ENCODE measurements around the gene FHIT.

The FHIT gene

GRCh38 chr3:60631509-60631908 lies 619.7 kb downstream of the FHIT start:
- TF ChIP-seq CTCF (IDR thresholded peaks at IDR 0.05; ENCODE audit: low read depth, low read length, missing control alignments), result no peak
- no peak for DNase-seq (ENCODE audit: low read depth)
- no peak overlapping the region for H3K4me3 ChIP-seq (ENCODE audit: low read depth, low read length)

GRCh38 chr3:60630953-60631352 lies 620.3 kb downstream of the FHIT start:
- no peak for DNase-seq (ENCODE audit: low read depth)
- no peak overlapping the region for H3K4me3 ChIP-seq (ENCODE audit: low read depth, low read length)
- TF ChIP-seq CTCF (IDR thresholded peaks at IDR 0.05; ENCODE audit: low read depth, low read length, missing control alignments), result no peak

DNA sequence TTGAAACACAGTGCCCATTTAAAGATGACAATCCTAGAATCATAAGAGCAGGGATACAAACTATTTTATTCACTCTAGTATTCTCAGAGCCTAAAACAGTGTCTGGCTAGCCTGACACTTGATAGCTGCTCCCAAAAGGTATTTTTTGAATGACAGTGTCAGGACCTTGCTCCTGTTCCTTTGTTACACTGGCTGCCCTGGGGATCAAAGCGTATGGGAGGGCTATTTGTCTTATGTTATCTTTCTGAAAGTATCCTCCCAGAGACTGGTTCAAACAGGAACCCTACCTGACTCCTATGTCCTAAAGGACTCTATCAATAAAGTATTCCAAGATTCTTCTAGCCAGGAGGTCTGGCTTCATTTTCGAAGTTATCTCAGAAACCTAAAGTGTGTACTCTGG lies 621.4 kb downstream of the FHIT start:
- no peak for TF ChIP-seq CTCF (IDR thresholded peaks at IDR 0.05; ENCODE audit: low read depth, low read length, missing control alignments)
- no peak overlapping the region for H3K4me3 ChIP-seq (ENCODE audit: low read depth, low read length)
- DNase-seq (ENCODE audit: low read depth), result no peak

GRCh38 chr3:60622349-60622748 lies 628.9 kb downstream of the FHIT start:
- H3K4me3 ChIP-seq (ENCODE audit: low read depth, low read length), result no peak overlapping the region
- DNase-seq (ENCODE audit: low read depth), result no peak
- no peak for TF ChIP-seq CTCF (IDR thresholded peaks at IDR 0.05; ENCODE audit: low read depth, low read length, missing control alignments)

- no peak overlapping the region for H3K4me3 ChIP-seq (ENCODE audit: low read depth, low read length)
- TF ChIP-seq CTCF (IDR thresholded peaks at IDR 0.05; ENCODE audit: low read depth, low read length, missing control alignments), result no peak
- DNase-seq (ENCODE audit: low read depth), result no peak
Measured at GRCh38 chr3:60617188-60617587, 634.1 kb downstream of the FHIT start.

DNA sequence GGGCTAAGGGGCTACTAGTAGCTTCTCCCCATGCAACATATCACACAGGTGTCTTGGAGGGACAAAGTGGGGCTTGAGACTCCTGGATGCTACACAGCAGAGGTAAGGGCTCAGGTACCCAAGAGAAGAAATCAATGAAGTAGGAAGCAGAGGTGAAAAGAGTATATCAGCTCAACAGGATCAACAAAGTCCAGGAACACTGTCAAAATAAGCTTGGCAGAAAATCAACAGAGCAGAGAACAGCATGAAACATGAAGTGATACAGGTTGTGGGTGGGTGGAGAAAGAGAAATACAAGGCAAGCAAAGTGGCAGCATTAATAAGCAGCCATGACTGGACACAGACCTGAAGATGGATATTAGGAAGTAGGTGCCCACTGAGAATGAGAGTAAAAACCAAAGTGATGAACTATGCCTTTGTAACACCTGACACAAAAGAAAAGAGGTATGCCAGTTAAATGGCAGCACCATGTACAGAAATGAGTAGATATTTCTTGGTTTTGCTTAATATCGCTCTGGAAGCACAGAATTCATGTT lies 637.4 kb downstream of the FHIT start:
- DNase-seq (ENCODE audit: low read depth), result no peak
- H3K4me3 ChIP-seq (ENCODE audit: low read depth, low read length), result no peak overlapping the region
- TF ChIP-seq CTCF (IDR thresholded peaks at IDR 0.05; ENCODE audit: low read depth, low read length, missing control alignments), result no peak

DNA sequence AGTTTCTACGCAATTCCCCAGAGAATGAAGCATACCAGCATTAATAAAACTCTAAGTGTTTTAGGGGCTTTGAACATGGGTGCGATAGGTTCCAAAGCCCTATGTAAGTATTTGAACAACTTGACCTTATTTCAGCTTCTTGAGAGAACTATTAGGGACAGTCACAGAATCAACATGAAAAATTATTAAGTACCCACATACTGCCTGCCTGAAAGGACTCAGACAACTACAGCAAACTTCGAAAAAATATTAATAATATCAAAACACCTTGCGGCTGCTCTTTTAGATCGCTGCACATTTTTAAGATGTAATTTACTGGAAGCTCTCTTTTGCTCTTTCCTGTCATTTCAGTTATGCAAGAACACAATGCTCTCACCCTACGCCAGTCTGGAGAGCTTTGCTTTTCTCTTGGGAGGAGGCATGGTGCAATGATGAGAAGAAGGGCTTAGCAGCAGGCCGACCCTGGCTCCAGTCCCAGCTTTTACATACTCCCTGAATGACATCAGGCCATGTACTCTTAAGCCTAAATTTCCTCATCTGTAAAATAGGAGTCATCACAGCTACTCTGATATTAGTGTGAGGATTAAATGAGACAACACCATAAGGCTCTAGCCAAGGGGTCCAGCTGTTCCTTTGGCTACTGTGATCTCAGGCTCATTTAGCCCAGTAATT lies 640.7 kb downstream of the FHIT start:
- H3K4me3 ChIP-seq (ENCODE audit: low read depth, low read length), result no peak overlapping the region
- no peak for DNase-seq (ENCODE audit: low read depth)
- TF ChIP-seq CTCF (IDR thresholded peaks at IDR 0.05; ENCODE audit: low read depth, low read length, missing control alignments), result no peak
